H1 (cell line): ENCODE results near the gene ARID4B. TPM values are rescaled to one million over a fixed set of nuclear protein-coding genes. Genes with fewer than 3 reads are reported as not detected.

Experiments used
- CTCF ChIA-PET: fragments of 300-600 bp; sonication (Branson Sonifier 250); formaldehyde crosslinking; loops from one replicate; lab custom pipeline; 2021; ENCODE audit not compliant: partially characterized antibody; lab: Charles Lee
- POLR2A ChIA-PET: fragments of 300-600 bp; sonication (Branson Sonifier 250); formaldehyde crosslinking; loops from one replicate; lab custom pipeline; 2021; ENCODE audit warnings: inconsistent platforms; ENCODE audit not compliant: partially characterized antibody; lab: Charles Lee
- DNase-seq, 2 experiments: peaks; one replicate each; pipeline versions ENCODE4 v3.0.0 to v3.0.0-alpha.2; 2010 to 2022; ENCODE audit warnings: low spot score in 2 of 2, low read depth in 1 of 2, mixed read lengths in 1 of 2
- FAIRE-seq: peaks from 2 replicates; lab custom pipeline; 2011; peaks lifted over from hg19 to GRCh38; lab: Jason Lieb, UNC
- H2AFZ ChIP-seq: 2 replicates; pipeline ENCODE4 v1.8.1; 2012; ENCODE audit warnings: low read length, inconsistent platforms
- H2AK5ac ChIP-seq: 2 replicates; pipeline ENCODE4 v1.6.1; 2013; ENCODE audit warnings: low read depth, low read length
- H2BK120ac ChIP-seq: replicated peaks from 2 replicates; pipeline ENCODE3; 2013; ENCODE audit warnings: low read depth, low read length, inconsistent platforms
- H2BK12ac ChIP-seq: 2 replicates; pipeline ENCODE4 v1.6.1; 2013; ENCODE audit warnings: low read depth, low read length
- H2BK15ac ChIP-seq: 2 replicates; pipeline ENCODE4 v1.6.1; 2013; ENCODE audit warnings: low read length
- H2BK20ac ChIP-seq: 2 replicates; pipeline ENCODE4 v1.6.1; 2013; ENCODE audit warnings: low read length
- H2BK5ac ChIP-seq: 2 replicates; pipeline ENCODE4 v1.6.1; 2013; ENCODE audit warnings: low read depth, low read length
- H3K14ac ChIP-seq: 2 replicates; pipeline ENCODE4 v1.6.1; 2013; ENCODE audit warnings: inconsistent platforms; ENCODE audit not compliant: insufficient read length
- H3K18ac ChIP-seq: 2 replicates; pipeline ENCODE4 v1.6.1; 2013; ENCODE audit warnings: low read length; ENCODE audit errors: extremely low read depth
- H3K23ac ChIP-seq: 2 replicates; pipeline ENCODE4 v1.6.1; 2013; ENCODE audit warnings: inconsistent platforms; ENCODE audit not compliant: insufficient read length
- H3K23me2 ChIP-seq: 2 replicates; pipeline ENCODE4 v1.6.1; 2013; ENCODE audit warnings: low read depth, low read length
- H3K27ac ChIP-seq: 2 replicates; pipeline ENCODE4 v1.6.1; 2011; ENCODE audit warnings: low read depth, low read length, inconsistent platforms
- H3K27me3 ChIP-seq, 4 experiments: replicated peaks in 1 of 4; 1 replicate in 1 of 4; 2 replicates in 3 of 4; pipeline versions ENCODE4 v1.6.1 to v1.8.1; 2011 to 2013; ENCODE audit warnings: low read length in 3 of 4, mild to moderate bottlenecking in 3 of 4, inconsistent platforms in 2 of 4, mixed read lengths in 2 of 4, moderate library complexity in 1 of 4; ENCODE audit not compliant: control insufficient read depth in 3 of 4, insufficient read depth in 3 of 4; ENCODE audit errors: extremely low read depth in 1 of 4
- H3K36me3 ChIP-seq, 4 experiments: 2 replicates each; pipeline versions ENCODE4 v1.6.1 to v1.8.1; 2011 to 2013; ENCODE audit warnings: mild to moderate bottlenecking in 4 of 4, low read length in 3 of 4, moderate library complexity in 2 of 4, control low read depth in 1 of 4, inconsistent platforms in 1 of 4; ENCODE audit not compliant: insufficient read depth in 4 of 4, control insufficient read depth in 2 of 4
- H3K4ac ChIP-seq: replicated peaks from 2 replicates; pipeline ENCODE3; 2013; ENCODE audit warnings: low read length, low read depth, mixed read lengths, inconsistent platforms; ENCODE audit not compliant: insufficient read length
- H3K4me1 ChIP-seq, 4 experiments: replicated peaks in 1 of 4; 1 replicate in 1 of 4; 2 replicates in 3 of 4; pipeline versions ENCODE4 v1.6.1 to v1.8.1; 2011 to 2013; ENCODE audit warnings: low read length in 3 of 4, inconsistent platforms in 2 of 4, mixed read lengths in 1 of 4; ENCODE audit not compliant: insufficient read depth in 4 of 4, control insufficient read depth in 3 of 4
- H3K4me2 ChIP-seq, 2 experiments: 2 replicates each; pipeline versions ENCODE4 v1.6.1 to v1.8.1; 2011 to 2013; ENCODE audit warnings: low read depth in 2 of 2, low read length in 2 of 2, control low read depth in 1 of 2, inconsistent platforms in 1 of 2, mild to moderate bottlenecking in 1 of 2; ENCODE audit not compliant: insufficient read depth in 1 of 2
- H3K4me3 ChIP-seq, 4 experiments: fragments of 200-600, 300-600 bp in 1 of 4; sonication (generic), shearing (Covaris generic), sonication (Bioruptor Twin) in 1 of 4; 2 replicates each; pipeline versions ENCODE4 v1.5.1 to v1.8.1; 2011 to 2016; ENCODE audit warnings: low read length in 4 of 4, low read depth in 3 of 4, control low read depth in 2 of 4, inconsistent platforms in 2 of 4, mild to moderate bottlenecking in 2 of 4, mixed read lengths in 1 of 4, moderate library complexity in 1 of 4; ENCODE audit not compliant: insufficient read depth in 2 of 4; ENCODE audit errors: extremely low read depth in 1 of 4
- H3K56ac ChIP-seq: replicated peaks from 2 replicates; pipeline ENCODE3; 2013; ENCODE audit warnings: low read depth, mild to moderate bottlenecking, mixed read lengths, low read length, inconsistent platforms; ENCODE audit not compliant: insufficient read length
- H3K79me1 ChIP-seq: 2 replicates; pipeline ENCODE4 v1.6.1; 2013; ENCODE audit warnings: low read depth, low read length, control low read depth
- H3K79me2 ChIP-seq, 2 experiments: 2 replicates each; pipeline versions ENCODE4 v1.6.1 to v1.8.1; 2012 to 2013; ENCODE audit warnings: low read length in 2 of 2, mild to moderate bottlenecking in 2 of 2, inconsistent platforms in 1 of 2; ENCODE audit not compliant: insufficient read depth in 2 of 2, control insufficient read depth in 1 of 2
- H3K9ac ChIP-seq, 4 experiments: replicated peaks in 1 of 4; 1 replicate in 1 of 4; 2 replicates in 3 of 4; pipeline versions ENCODE4 v1.6.1 to v1.8.1; 2011 to 2013; ENCODE audit warnings: low read depth in 3 of 4, low read length in 3 of 4, control low read depth in 2 of 4, mild to moderate bottlenecking in 2 of 4, moderate library complexity in 2 of 4, inconsistent platforms in 1 of 4; ENCODE audit errors: extremely low read depth in 1 of 4
- H3K9me3 ChIP-seq, 2 experiments: 2 replicates each; pipeline versions ENCODE4 v1.6.1 to v1.8.1; 2012 to 2013; ENCODE audit warnings: mild to moderate bottlenecking in 2 of 2, moderate library complexity in 2 of 2, control low read depth in 1 of 2, inconsistent platforms in 1 of 2, low read depth in 1 of 2, low read length in 1 of 2, mixed read lengths in 1 of 2; ENCODE audit not compliant: insufficient read depth in 2 of 2
- H4K20me1 ChIP-seq, 2 experiments: replicated peaks in 1 of 2; 2 replicates each; pipeline versions ENCODE3 to v1.8.1; 2011 to 2013; ENCODE audit warnings: inconsistent platforms in 2 of 2, low read length in 2 of 2, mild to moderate bottlenecking in 1 of 2; ENCODE audit not compliant: insufficient read depth in 2 of 2, control insufficient read depth in 1 of 2
- H4K5ac ChIP-seq: 2 replicates; pipeline ENCODE4 v1.6.1; 2013; ENCODE audit warnings: low read length, low read depth, mixed read lengths, inconsistent platforms; ENCODE audit not compliant: insufficient read length
- H4K8ac ChIP-seq: 2 replicates; pipeline ENCODE4 v1.8.0; 2013; ENCODE audit warnings: mild to moderate bottlenecking, moderate library complexity, low read length, inconsistent platforms; ENCODE audit not compliant: insufficient read depth; ENCODE audit errors: extremely low read depth
- H4K91ac ChIP-seq: replicated peaks from 2 replicates; pipeline ENCODE3; 2013; ENCODE audit warnings: low read length, mixed read lengths, inconsistent platforms; ENCODE audit not compliant: insufficient read length
- EP300 ChIP-seq, 2 experiments: IDR thresholded peaks; 1 replicate in 1 of 2; 2 replicates in 1 of 2; pipeline ENCODE4 v1.6.1; 2011 to 2012; ENCODE audit warnings: low read depth in 2 of 2, low read length in 2 of 2, mild to moderate bottlenecking in 2 of 2, borderline replicate concordance in 1 of 2, inconsistent platforms in 1 of 2, moderate library complexity in 1 of 2
- EZH2 ChIP-seq: fragments of 200-600 bp; sonication (generic); IDR thresholded peaks from 2 replicates; pipeline ENCODE4 v1.7.1; 2012; ENCODE audit warnings: low read depth, mild to moderate bottlenecking, moderate library complexity, low read length, inconsistent platforms; ENCODE audit not compliant: severe bottlenecking
- HDAC6 ChIP-seq: IDR thresholded peaks from one replicate; pipeline ENCODE4 v1.7.1; 2012; ENCODE audit warnings: low read depth, mild to moderate bottlenecking, inconsistent platforms, low read length, moderate library complexity
- JUN ChIP-seq: IDR thresholded peaks from 2 replicates; pipeline ENCODE4 v1.6.1; 2011; ENCODE audit warnings: low read depth, mild to moderate bottlenecking, improper control_type of control experiment, low read length
- KDM1A ChIP-seq: fragments of 200-600, 300-600 bp; sonication (generic); IDR thresholded peaks from 2 replicates; pipeline ENCODE4 v1.7.1; 2016; ENCODE audit warnings: mild to moderate bottlenecking, low read length, borderline replicate concordance
- KDM5A ChIP-seq: fragments of 200-600 bp; IDR thresholded peaks from 2 replicates; pipeline ENCODE4 v1.7.1; 2012; ENCODE audit warnings: mild to moderate bottlenecking, low read length, inconsistent platforms, mixed read lengths
- RNF2 ChIP-seq: fragments of 200-900, 300-1000 bp; sonication (generic); IDR thresholded peaks from 2 replicates; pipeline ENCODE4 v1.7.1; 2016; ENCODE audit warnings: borderline replicate concordance, low read depth, mild to moderate bottlenecking, antibody characterized with exemption, low read length; ENCODE audit not compliant: poor library complexity, severe bottlenecking; ENCODE audit errors: missing control alignments
- SIRT6 ChIP-seq: IDR thresholded peaks from one replicate; pipeline ENCODE4 v1.7.1; 2012; ENCODE audit warnings: low read length, inconsistent platforms
- SP1 ChIP-seq: IDR thresholded peaks from 2 replicates; pipeline ENCODE4 v1.6.1; 2011; ENCODE audit warnings: low read depth, low read length
- SRF ChIP-seq: IDR thresholded peaks from 2 replicates; pipeline ENCODE4 v1.6.1; 2011; ENCODE audit warnings: mild to moderate bottlenecking, low read depth, low read length, moderate library complexity
- TAF7 ChIP-seq: optimal IDR thresholded peaks from 2 replicates; pipeline ENCODE3; 2011; ENCODE audit warnings: low read depth, mild to moderate bottlenecking, inconsistent platforms, low read length, moderate library complexity, borderline replicate concordance
- YY1 ChIP-seq: IDR thresholded peaks from 2 replicates; pipeline ENCODE4 v1.6.1; 2011; ENCODE audit warnings: low read depth, mild to moderate bottlenecking, low read length
- WGBS, 2 experiments: shearing (Covaris generic) in 1 of 2; methylation state at CpG; one replicate each; pipeline versions ENCODE4 v1.1.6 to v1.1.7; 2013 to 2015; ENCODE audit warnings: low lambda C conversion rate in 2 of 2, mixed read lengths in 2 of 2, inconsistent platforms in 1 of 2, low coverage in 1 of 2, missing lambda C conversion rate in 1 of 2; ENCODE audit not compliant: insufficient replicate concordance in 2 of 2, insufficient coverage in 1 of 2, insufficient read length in 1 of 2; ENCODE audit errors: extremely low coverage in 1 of 2, missing lambda C conversion rate in 1 of 2; 5-methylcytosine and 5-hydroxymethylcytosine counted together
- polyA plus RNA-seq, 7 experiments: library from polyadenylated mRNA; depleted of rRNA in 3 of 7; stranded (reverse) in 5 of 7; unstranded in 2 of 7; fragments of >200 nt in 5 of 7; fragments of 200-250 nt in 2 of 7; gene quantifications; 1 replicate in 5 of 7; 2 replicates in 1 of 7; 4 replicates in 1 of 7; pipeline versions ENCODE4 v1.2.1 to v1.2.3, GENCODE V29; 2011 to 2013; ENCODE audit warnings: missing spikeins in 2 of 7, mixed read lengths in 2 of 7
- total RNA-seq: library from RNA; stranded (reverse); fragmentation: NEBNext Ultra II Directional; extraction: Animal tissue kit (Norgen Biotek cat#: 25700); gene quantifications from 2 replicates; pipeline ENCODE4 v1.2.1, GENCODE V29; 2021

ARID4B gene
- total and polyA plus RNA-seq, 2 of the 8 experiments (the other 6 are each of a cell fraction or from before 2014, with no cell fraction given) = 5.1 to 28.8 TPM

DNA sequence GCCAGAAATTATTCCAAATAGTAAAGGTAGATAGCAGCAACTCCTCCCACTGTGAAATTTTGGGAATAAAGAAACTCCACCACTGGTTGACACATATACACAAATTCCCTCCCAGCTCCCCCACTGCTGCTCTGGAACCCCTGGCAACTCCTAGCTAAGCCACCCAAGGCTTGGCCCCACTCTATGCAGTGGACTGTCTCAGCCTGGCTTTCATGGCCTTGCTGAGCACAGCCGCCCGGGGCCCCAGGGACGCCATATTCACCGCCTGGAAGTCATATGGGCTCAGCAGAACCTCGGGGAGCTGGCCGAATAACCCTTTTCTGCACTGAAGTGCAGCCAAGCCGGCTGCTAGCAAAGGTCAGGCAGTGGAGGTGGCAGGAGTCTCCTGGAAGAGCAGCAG, 151.5 kb downstream of the ARID4B start:
- H3K79me2 ChIP-seq = no peaks in the 10 kb centered on the region
- peaks cover 6 to 71% (median 26%) of the 10 kb centered on the region in 4 experiments for H3K36me3 ChIP-seq
- H3K23me2 ChIP-seq = no peaks in the 10 kb centered on the region
- no peak overlapping the region for H4K91ac ChIP-seq
- no peak overlapping the region for H3K4me2 ChIP-seq
- H2BK15ac ChIP-seq = no peak overlapping the region
- no peak overlapping the region for H3K23ac ChIP-seq
- H3K4ac ChIP-seq = no peak overlapping the region
- peak overlapping the region; percentile 15; the same call in 1 of the 2 replicates for H3K27ac ChIP-seq
- no peaks in the 10 kb centered on the region for H3K9me3 ChIP-seq
- H3K4me3 ChIP-seq = no peak overlapping the region
- no peak overlapping the region for H3K56ac ChIP-seq
- TF ChIP-seq HDAC6 = no peak
- TF ChIP-seq YY1 = no peak
- TF ChIP-seq KDM1A = no peak
- no peak for TF ChIP-seq EP300 (IDR thresholded peaks at IDR 0.05; ENCODE audit: borderline replicate concordance in 1 of 2, low read depth in 2 of 2, low read length in 2 of 2)
- TF ChIP-seq SIRT6 = no peak
- TF ChIP-seq KDM5A = no peak
- no peak for TF ChIP-seq JUN
- no peak for TF ChIP-seq SP1
- no peak for TF ChIP-seq SRF
- no peak for TF ChIP-seq TAF7
- no peak for TF ChIP-seq RNF2
- no peak for TF ChIP-seq EZH2
- FAIRE-seq (no peak), DNase-seq (no peak)
- no peak overlapping the region for H2BK12ac ChIP-seq
- H3K79me1 ChIP-seq = no peaks in the 10 kb centered on the region
- no peak overlapping the region for H3K18ac ChIP-seq
- H2AFZ ChIP-seq = no peak overlapping the region
- H3K4me1 ChIP-seq = no peaks in the 10 kb centered on the region
- ChIA-PET CTCF (no interaction called here), POLR2A (no interaction called here)
- peaks cover 0 to 1% of the 10 kb centered on the region in 2 experiments for H4K20me1 ChIP-seq
- no peak overlapping the region for H4K5ac ChIP-seq
- no peak overlapping the region for H2AK5ac ChIP-seq
- peak overlapping the region; percentile 35; the same call in 1 of the 2 replicates for H4K8ac ChIP-seq
- WGBS, 2 experiments = 91% methylated on average over 7 of the region's 7 CpGs; no CpG with 5 or more reads in 1 of the 2 experiments
- H2BK20ac ChIP-seq = no peak overlapping the region
- H3K14ac ChIP-seq = no peak overlapping the region
- no peaks in the 10 kb centered on the region for H3K27me3 ChIP-seq
- H3K9ac ChIP-seq = no peak overlapping the region
- no peak overlapping the region for H2BK5ac ChIP-seq
- H2BK120ac ChIP-seq = no peak overlapping the region
